GM13977 (cell line): Measurements from ENCODE around the gene GPHN.

Experiments used
- DNase-seq: peaks from one replicate; pipeline ENCODE4 v3.0.0; 2012; ENCODE audit warnings: low spot score
- CTCF ChIP-seq: IDR thresholded peaks from 2 replicates; pipeline ENCODE4 v1.5.1; 2012; ENCODE audit warnings: mild to moderate bottlenecking, control low read depth; ENCODE audit not compliant: insufficient read depth; ENCODE audit errors: extremely low read depth, missing control alignments
- in situ Hi-C: fragments of 300-500 bp; cut with MboI; formaldehyde crosslinking; loops from one replicate; pipeline ENCODE4 v1.12.0; 2022; ENCODE audit warnings: low sequenced_read_pairs, low pct_unique_long_range_greater_than_20kb, mixed read lengths, inconsistent platforms; ENCODE audit not compliant: unreplicated experiment

The GPHN gene

DNA sequence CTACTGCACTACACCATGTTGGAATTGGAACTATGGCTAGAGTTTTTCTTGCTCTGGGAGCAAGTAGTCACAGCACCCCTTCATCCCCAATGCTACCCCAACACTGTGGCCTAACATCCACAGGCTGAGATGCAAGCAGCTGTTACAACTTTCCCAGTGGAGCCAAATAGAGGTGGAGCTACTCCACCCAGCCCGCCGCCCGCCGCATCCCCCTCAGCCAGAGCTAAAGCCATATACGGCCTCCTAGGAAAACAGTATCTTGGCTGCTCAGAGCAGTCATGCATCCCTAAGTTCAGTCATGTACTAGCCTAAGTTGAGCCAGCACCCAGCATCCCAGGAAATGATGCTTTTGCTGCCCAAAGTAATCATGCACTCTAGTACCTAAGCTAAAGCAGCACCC, 664.1 kb downstream of the GPHN start:
- in situ Hi-C loops: no loop called here
- TF ChIP-seq CTCF: no peak
- DNase-seq: no peak

DNA sequence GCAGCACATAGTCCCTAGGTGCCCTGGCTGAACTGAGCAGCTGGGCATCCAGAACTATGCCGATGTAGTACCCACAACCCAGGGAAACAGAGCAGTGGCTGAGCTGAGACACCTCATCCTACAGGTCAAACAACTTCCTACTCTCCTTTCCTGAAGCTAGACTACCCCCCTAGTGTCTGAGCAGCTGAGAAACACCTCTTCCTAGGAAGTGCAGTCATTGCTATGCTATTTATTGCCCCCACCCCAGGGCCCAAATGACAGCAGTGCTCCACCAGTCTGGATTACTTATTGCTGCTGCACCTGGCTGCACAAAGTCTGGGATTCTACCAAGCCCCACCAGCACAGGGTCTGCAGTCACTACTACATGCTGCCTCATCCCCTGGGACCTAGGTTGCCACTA, 664.6 kb downstream of the GPHN start:
- TF ChIP-seq CTCF: no peak
- no peak for DNase-seq
- in situ Hi-C loops: no loop called here

DNA sequence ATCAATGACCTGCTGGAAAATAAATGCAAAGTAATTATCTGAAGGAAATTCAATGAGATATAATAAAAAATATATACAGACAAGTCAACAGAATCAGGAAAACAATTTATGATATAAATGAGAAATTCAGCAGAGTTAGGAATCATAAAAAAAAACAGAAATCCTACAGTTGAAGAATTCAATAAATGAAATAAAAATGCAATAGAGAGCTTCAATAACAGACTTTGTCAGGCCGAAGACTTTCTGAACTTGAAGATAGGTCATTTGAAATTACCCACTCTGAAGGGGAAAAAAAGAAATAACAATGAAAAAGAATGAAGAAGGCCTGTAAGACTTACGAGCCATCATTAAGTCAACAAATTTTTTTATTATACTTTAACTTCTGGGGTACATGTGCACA, 665.8 kb downstream of the GPHN start:
- in situ Hi-C loops: no loop called here
- TF ChIP-seq CTCF: no peak
- no peak for DNase-seq

DNA sequence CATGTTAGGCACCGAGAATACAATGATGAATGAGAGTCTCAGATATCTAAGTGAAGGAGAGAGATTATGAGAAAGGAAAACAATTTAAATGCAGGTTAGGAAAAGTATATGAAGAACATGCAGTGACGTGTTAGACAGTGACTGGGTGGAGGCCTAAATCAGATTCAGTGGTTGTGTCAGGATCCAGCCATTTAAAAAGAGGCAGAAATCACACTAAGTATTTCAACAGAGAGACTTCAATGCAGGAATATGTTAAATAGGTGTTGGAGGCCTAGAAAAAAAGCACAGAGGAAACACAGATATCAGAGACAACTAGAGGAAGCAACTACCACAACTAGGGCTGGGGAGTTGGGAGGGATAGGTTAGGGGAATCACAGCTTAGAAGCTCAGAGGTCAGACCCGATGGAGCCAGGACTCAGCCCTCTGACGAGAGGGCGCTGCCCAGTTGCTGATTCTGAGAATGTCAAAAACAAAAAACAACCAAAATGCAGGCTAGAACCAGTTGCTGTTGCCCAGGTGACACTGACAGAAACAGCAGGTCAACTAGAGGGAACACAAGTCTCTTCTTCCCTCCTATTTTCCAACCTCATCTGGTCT, 678.3 kb downstream of the GPHN start:
- DNase-seq: no peak
- in situ Hi-C loops: no loop called here
- TF ChIP-seq CTCF: no peak

- in situ Hi-C loops: no loop called here
- DNase-seq: no peak
Measured at GRCh38 chr14:67186789-67187584, 679.0 kb downstream of the GPHN start.

GRCh38 chr14:67187826-67188225, 679.9 kb downstream of the GPHN start:
- DNase-seq: no peak
- TF ChIP-seq CTCF: no peak
- in situ Hi-C loops: no loop called here

More at GRCh38 chr14:67186789-67187584, 679.0 kb downstream of the GPHN start:
- no peak for TF ChIP-seq CTCF

DNA sequence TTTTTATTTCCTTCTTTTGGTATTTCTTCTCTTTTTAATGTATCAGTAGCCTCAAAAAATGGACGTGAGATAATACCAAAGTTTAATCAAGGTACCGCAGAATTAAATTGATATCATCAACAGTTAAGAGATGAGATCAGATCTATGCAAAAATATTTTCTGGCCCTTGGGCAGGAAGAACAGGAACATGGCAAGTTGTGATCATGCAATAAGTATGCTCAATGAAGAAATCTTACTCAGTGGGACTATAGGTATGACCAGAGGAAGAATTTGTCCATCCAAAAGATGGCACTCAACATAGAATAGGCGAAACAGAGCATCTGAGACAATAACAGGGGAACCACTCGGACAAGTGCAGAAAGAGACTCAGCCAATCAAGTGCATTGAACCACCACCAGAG, 680.4 kb downstream of the GPHN start:
- in situ Hi-C loops: no loop called here
- DNase-seq: no peak
- TF ChIP-seq CTCF: no peak
